ENCODE results near the gene MRGPRE.

The MRGPRE gene

DNA sequence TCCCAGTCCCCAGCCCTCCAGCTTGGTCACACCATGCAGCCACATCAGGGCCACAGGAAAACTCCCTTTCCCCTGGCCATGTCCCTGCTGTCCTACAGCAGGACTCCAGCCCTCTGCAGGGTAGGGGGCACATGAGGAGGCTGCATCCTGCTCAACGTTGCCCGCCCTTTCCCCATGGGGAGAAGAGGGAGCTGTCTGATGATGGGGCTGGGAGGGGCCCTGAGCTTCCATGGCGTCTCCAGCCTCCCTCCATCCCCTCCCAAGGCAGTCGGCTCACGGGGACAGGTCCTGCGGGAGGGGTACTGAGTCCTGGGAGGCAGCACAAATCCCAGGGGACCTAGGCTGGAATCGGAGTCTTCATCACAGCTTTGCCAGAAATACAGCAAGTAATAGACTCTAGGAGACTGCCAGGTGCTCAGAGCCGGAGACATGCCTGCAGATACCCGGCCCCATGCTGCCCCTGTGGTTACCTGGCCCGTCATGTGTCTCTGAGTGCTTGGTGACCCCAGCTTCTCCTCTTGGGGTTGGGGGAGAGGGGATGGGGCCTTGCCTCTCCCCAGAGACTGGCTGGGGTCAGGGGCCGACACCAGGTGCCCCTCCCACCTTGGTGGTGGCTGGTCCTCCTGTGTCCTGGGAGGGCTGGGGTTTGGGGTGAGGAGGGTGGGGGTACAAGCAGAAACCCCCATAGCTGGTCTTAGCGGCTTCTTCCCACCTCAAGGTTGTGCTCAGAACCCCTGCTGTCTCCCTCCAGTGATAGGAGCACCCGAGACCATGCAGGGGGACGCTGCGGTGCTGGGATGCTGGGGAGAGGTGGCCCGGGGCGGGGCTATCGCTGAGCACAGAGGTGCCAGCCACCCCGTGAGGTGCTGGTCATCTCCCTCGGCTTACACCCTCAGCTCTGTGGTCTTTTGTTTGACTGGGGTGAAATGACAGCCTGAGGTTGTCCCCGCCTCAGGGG, 2.3 kb downstream of the MRGPRE start:
- no peak for TF ChIP-seq POLR2AphosphoS5 (IDR thresholded peaks at IDR 0.05; ENCODE audit: low read depth, low read length)
- TF ChIP-seq SIN3A (IDR thresholded peaks at IDR 0.05; ENCODE audit: borderline replicate concordance, insufficient read depth, low read length): no peak
- no peak for TF ChIP-seq TAF1 (IDR thresholded peaks at IDR 0.05; ENCODE audit: borderline replicate concordance, insufficient read depth, low read length)
- no peak for TF ChIP-seq REST (IDR thresholded peaks at IDR 0.05; ENCODE audit: insufficient read depth in 1 of 2, low read depth in 2 of 2, low read length in 2 of 2)
- no peak for TF ChIP-seq FOXP2 (optimal IDR thresholded peaks at IDR 0.05; ENCODE audit: borderline replicate concordance, extremely low read depth, extremely low read length, insufficient read depth)

DNA sequence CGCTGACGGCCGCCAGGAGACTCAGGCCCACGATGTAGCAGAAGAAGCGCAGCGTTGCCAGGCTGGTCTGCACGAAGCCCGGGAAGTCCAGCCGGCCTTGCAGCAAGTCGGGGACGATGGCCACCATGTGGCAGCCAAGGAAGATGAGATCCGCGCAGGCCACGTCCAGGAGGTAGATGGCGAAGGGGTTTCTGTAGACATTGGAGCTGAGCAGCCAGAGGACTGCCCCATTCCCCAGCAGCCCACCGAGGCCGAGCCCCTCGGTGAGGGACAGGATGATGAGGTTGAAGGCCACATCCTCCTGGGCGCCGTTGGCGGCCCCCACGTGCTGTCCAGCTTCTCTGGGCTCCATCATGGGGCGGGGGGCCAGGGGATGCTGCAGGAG, 3.8 kb downstream of the MRGPRE start:
- no peak for TF ChIP-seq POLR2AphosphoS5 (IDR thresholded peaks at IDR 0.05; ENCODE audit: low read depth, low read length)
- no peak for TF ChIP-seq SIN3A (IDR thresholded peaks at IDR 0.05; ENCODE audit: borderline replicate concordance, insufficient read depth, low read length)
- no peak for TF ChIP-seq REST (IDR thresholded peaks at IDR 0.05; ENCODE audit: insufficient read depth in 1 of 2, low read depth in 2 of 2, low read length in 2 of 2)
- no peak for TF ChIP-seq TAF1 (IDR thresholded peaks at IDR 0.05; ENCODE audit: borderline replicate concordance, insufficient read depth, low read length)
- no peak for TF ChIP-seq FOXP2 (optimal IDR thresholded peaks at IDR 0.05; ENCODE audit: borderline replicate concordance, extremely low read depth, extremely low read length, insufficient read depth)

GRCh38 chr11:3227568-3228444, 4.4 kb downstream of the MRGPRE start:
- no peak for TF ChIP-seq POLR2AphosphoS5 (IDR thresholded peaks at IDR 0.05; ENCODE audit: low read depth, low read length)
- no peak for TF ChIP-seq FOXP2 (optimal IDR thresholded peaks at IDR 0.05; ENCODE audit: borderline replicate concordance, extremely low read depth, extremely low read length, insufficient read depth)
- TF ChIP-seq SIN3A (IDR thresholded peaks at IDR 0.05; ENCODE audit: borderline replicate concordance, insufficient read depth, low read length): no peak
- TF ChIP-seq REST (IDR thresholded peaks at IDR 0.05; ENCODE audit: insufficient read depth in 1 of 2, low read depth in 2 of 2, low read length in 2 of 2): no peak
- no peak for TF ChIP-seq TAF1 (IDR thresholded peaks at IDR 0.05; ENCODE audit: borderline replicate concordance, insufficient read depth, low read length)

- no peak for TF ChIP-seq REST (IDR thresholded peaks at IDR 0.05; ENCODE audit: insufficient read depth in 1 of 2, low read depth in 2 of 2, low read length in 2 of 2)
- no peak for TF ChIP-seq TAF1 (IDR thresholded peaks at IDR 0.05; ENCODE audit: borderline replicate concordance, insufficient read depth, low read length)
- no peak for TF ChIP-seq FOXP2 (optimal IDR thresholded peaks at IDR 0.05; ENCODE audit: borderline replicate concordance, extremely low read depth, extremely low read length, insufficient read depth)
- no peak for TF ChIP-seq POLR2AphosphoS5 (IDR thresholded peaks at IDR 0.05; ENCODE audit: low read depth, low read length)
- TF ChIP-seq SIN3A (IDR thresholded peaks at IDR 0.05; ENCODE audit: borderline replicate concordance, insufficient read depth, low read length): no peak
These were observed 5.2 kb downstream of the MRGPRE start for GRCh38 chr11:3226846-3227567.

Data from PFSK-1 (cell line).